Measurements from ENCODE around the gene MACROD2. TPM values are rescaled to one million over a fixed set of nuclear protein-coding genes. Genes with fewer than 3 reads are reported as not detected.

Gene MACROD2
- total and polyA plus RNA-seq, 7 donors, result 0.20 to 4.8 (median 0.87) TPM

DNA sequence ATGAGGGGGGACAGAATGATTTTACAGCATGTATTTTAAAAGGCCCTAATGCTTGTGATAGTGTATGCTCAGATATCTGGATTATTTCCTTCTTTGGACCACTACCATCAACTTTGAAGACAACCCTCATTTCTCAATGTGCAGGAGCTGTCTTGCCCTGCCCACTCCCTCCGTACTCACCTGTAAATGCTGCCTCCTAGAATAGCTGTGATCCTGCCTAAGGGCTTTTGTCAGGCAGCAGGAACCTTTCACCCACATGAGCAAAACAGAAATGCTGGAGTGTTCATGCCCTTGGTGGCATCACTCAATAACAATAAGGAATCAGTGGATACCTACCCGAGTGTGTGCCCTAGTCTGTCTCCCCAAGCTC lies 1065.7 kb downstream of the MACROD2 start:
- DNase-seq (no peak), ATAC-seq (no peak)
- Histone ChIP-seq H3K36me3 (ENCODE audit: insufficient read depth in 1 of 2, low read depth in 1 of 2) (no peaks in the 10 kb centered on the region), H3K27ac (no peak overlapping the region), H3K4me1 (no peaks in the 10 kb centered on the region), H3K4me3 (no peak overlapping the region), H3K9me3 (no peaks in the 10 kb centered on the region), H3K27me3 (ENCODE audit: insufficient read depth in 3 of 3, low read length in 2 of 3) (no peaks in the 10 kb centered on the region)
- intact Hi-C loops (cut with DNase I), result no loop called here
- TF ChIP-seq, protein P1, sequence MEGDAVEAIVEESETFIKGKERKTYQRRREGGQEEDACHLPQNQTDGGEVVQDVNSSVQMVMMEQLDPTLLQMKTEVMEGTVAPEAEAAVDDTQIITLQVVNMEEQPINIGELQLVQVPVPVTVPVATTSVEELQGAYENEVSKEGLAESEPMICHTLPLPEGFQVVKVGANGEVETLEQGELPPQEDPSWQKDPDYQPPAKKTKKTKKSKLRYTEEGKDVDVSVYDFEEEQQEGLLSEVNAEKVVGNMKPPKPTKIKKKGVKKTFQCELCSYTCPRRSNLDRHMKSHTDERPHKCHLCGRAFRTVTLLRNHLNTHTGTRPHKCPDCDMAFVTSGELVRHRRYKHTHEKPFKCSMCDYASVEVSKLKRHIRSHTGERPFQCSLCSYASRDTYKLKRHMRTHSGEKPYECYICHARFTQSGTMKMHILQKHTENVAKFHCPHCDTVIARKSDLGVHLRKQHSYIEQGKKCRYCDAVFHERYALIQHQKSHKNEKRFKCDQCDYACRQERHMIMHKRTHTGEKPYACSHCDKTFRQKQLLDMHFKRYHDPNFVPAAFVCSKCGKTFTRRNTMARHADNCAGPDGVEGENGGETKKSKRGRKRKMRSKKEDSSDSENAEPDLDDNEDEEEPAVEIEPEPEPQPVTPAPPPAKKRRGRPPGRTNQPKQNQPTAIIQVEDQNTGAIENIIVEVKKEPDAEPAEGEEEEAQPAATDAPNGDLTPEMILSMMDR (IDR thresholded peaks at IDR 0.05), result no peak
- 76 to 94% (median 88%) methylated on average over 2 of the region's 2 CpGs for WGBS, 3 donors

DNA sequence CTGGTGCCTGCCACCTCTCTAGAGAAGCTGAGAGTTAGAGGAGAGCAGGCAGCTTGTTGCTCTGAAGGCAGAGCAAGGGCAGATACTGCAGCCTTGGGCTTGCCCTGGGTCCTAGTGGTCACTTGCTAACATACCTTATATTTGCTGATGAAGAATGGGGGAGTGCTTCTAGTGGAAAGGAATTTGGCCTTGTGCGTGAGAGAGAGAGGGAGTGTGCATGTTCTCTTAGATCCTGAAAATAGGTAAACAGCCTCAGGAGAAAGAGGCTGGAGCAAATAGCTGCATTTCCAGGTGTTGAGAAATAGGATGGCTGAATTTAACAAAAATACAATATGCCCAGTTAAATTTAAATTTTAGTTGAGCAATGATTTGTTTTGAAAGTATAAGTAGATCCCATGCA lies 1066.6 kb downstream of the MACROD2 start:
- Histone ChIP-seq H3K36me3 (ENCODE audit: insufficient read depth in 1 of 2, low read depth in 1 of 2) (no peaks in the 10 kb centered on the region), H3K4me3 (no peak overlapping the region), H3K4me1 (no peaks in the 10 kb centered on the region), H3K27me3 (ENCODE audit: insufficient read depth in 3 of 3, low read length in 2 of 3) (no peaks in the 10 kb centered on the region), H3K9me3 (no peaks in the 10 kb centered on the region), H3K27ac (no peak overlapping the region)
- TF ChIP-seq, protein P1 (IDR thresholded peaks at IDR 0.05), result no peak
- 73 to 91% (median 90%) methylated on average over 1 of the region's 1 CpG for WGBS, 3 donors
- ATAC-seq (no peak), DNase-seq (no peak)
- intact Hi-C loops (cut with DNase I), result no loop called here

DNA sequence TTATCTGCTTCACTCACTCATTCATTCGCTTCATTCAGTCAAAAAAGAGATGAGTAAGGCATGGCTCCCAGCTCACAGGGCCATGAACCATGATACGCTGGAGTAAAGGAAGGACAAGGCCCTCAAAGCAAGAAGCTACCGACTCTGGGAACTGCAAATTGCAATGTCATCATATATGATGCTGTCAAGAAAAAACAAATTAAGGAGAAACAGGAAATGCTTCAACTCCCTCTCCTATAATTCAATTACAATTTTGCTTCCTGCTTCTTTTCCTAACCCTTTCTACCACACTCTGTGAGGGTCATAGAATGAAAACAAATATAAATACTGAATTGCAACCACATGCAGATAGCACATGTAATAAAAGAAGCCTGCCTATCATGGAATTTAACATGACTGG lies 1067.8 kb downstream of the MACROD2 start:
- TF ChIP-seq, protein P1 (IDR thresholded peaks at IDR 0.05), result no peak
- no peaks in the 10 kb centered on the region for H3K27me3 ChIP-seq (ENCODE audit: insufficient read depth in 3 of 3, low read length in 2 of 3)
- H3K27ac ChIP-seq, result no peak overlapping the region
- no peaks in the 10 kb centered on the region for H3K36me3 ChIP-seq (ENCODE audit: insufficient read depth in 1 of 2, low read depth in 1 of 2)
- no peaks in the 10 kb centered on the region for H3K4me1 ChIP-seq
- ATAC-seq (no peak), DNase-seq (no peak)
- WGBS, 3 donors, result 68 to 79% (median 75%) methylated on average over 3 of the region's 3 CpGs
- no peaks in the 10 kb centered on the region for H3K9me3 ChIP-seq
- intact Hi-C loops (cut with DNase I), result no loop called here
- no peak overlapping the region for H3K4me3 ChIP-seq

DNA sequence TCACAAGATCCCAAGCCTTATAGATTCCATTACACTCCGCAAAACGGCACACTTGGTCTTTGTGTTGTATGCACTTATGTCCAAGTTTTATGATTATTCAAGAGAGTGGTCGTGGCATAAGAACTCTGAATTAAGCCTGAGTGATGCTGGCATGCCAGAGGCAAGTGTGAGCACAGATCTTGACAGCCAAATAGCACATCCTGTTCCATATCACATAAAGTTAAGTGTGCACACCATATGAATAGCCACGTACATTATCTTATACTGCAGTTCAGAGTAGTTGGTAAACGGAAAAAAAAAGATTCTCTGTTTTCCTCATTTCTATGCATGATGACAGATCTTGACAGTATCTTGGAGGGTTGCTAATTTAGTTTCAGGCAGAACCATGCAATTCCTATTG lies 1069.4 kb downstream of the MACROD2 start:
- H3K4me1 ChIP-seq, result no peaks in the 10 kb centered on the region
- H3K9me3 ChIP-seq, result no peaks in the 10 kb centered on the region
- ATAC-seq (no peak), DNase-seq (no peak)
- WGBS, 3 donors, result 75 to 83% (median 82%) methylated on average over 5 of the region's 5 CpGs
- H3K36me3 ChIP-seq (ENCODE audit: insufficient read depth in 1 of 2, low read depth in 1 of 2), result no peaks in the 10 kb centered on the region
- TF ChIP-seq, protein P1 (IDR thresholded peaks at IDR 0.05), result no peak
- no peaks in the 10 kb centered on the region for H3K27me3 ChIP-seq (ENCODE audit: insufficient read depth in 3 of 3, low read length in 2 of 3)
- intact Hi-C loops (cut with DNase I), result no loop called here
- H3K27ac ChIP-seq, result no peak overlapping the region
- no peak overlapping the region for H3K4me3 ChIP-seq

DNA sequence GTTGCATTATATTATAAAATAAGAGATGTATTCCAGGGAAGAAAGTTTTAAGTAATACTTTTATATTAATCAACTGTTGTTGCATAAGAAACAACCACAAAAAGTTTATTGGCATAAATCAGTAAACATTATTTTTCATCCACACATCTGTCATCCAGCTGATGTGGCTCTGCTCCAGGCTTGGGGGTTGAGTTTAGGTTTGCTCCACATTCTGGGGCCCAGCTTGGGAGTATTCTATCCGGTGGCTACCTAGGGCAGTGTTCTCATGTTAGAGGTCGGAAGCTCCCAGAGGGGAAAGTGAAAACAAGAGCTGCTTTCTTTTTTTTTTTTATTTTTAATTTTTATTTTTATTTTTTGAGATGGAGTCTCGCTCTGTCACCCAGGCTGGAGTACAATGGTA lies 1070.5 kb downstream of the MACROD2 start:
- H3K4me3 ChIP-seq, result no peak overlapping the region
- 63 to 71% (median 65%) methylated on average over 3 of the region's 3 CpGs for WGBS, 3 donors
- H3K27ac ChIP-seq, result no peak overlapping the region
- no peaks in the 10 kb centered on the region for H3K27me3 ChIP-seq (ENCODE audit: insufficient read depth in 3 of 3, low read length in 2 of 3)
- H3K9me3 ChIP-seq, result no peaks in the 10 kb centered on the region
- no peaks in the 10 kb centered on the region for H3K36me3 ChIP-seq (ENCODE audit: insufficient read depth in 1 of 2, low read depth in 1 of 2)
- intact Hi-C loops (cut with DNase I), result no loop called here
- ATAC-seq, result no peak
- DNase-seq, result peak in 1 of 2 donors; percentile 60
- no peaks in the 10 kb centered on the region for H3K4me1 ChIP-seq
- TF ChIP-seq, protein P1 (IDR thresholded peaks at IDR 0.05), result no peak

Data from psoas muscle (tissue), 8 donors.